Loucy (cell line): ENCODE results near the gene PTPRQ.

Experiments used
- H2AFZ ChIP-seq: fragments of 200-600 bp; sonication (generic); 2 replicates; pipeline ENCODE4 v1.6.0; 2016; ENCODE audit warnings: antibody characterized with exemption, mild to moderate bottlenecking, low read length, moderate library complexity
- H3F3A ChIP-seq: fragments of 200-600 bp; 2 replicates; pipeline ENCODE4 v1.6.0; 2016; ENCODE audit warnings: antibody characterized with exemption, low read depth, mild to moderate bottlenecking
- H3K27me3 ChIP-seq: fragments of 200-600 bp; sonication (generic); 2 replicates; pipeline ENCODE4 v1.6.1; 2014; ENCODE audit warnings: low read length, mild to moderate bottlenecking; ENCODE audit not compliant: insufficient read depth, poor library complexity, severe bottlenecking
- H3K36me3 ChIP-seq: fragments of 200-600 bp; sonication (generic); 2 replicates; pipeline ENCODE4 v1.6.1; 2016; ENCODE audit warnings: low read length; ENCODE audit not compliant: insufficient read depth
- H3K4me1 ChIP-seq: fragments of 200-600 bp; sonication (generic); 2 replicates; pipeline ENCODE4 v1.5.1; 2014; ENCODE audit warnings: low read length, mild to moderate bottlenecking; ENCODE audit not compliant: insufficient read depth, poor library complexity, severe bottlenecking
- H3K4me2 ChIP-seq: fragments of 200-600 bp; sonication (generic); 2 replicates; pipeline ENCODE4 v1.6.0; 2014; ENCODE audit warnings: antibody characterized with exemption, low read length, low read depth, mild to moderate bottlenecking; ENCODE audit not compliant: poor library complexity, severe bottlenecking
- H3K4me3 ChIP-seq: fragments of 200-600 bp; sonication (generic); 2 replicates; pipeline ENCODE4 v1.5.1; 2014; ENCODE audit warnings: low read length, mild to moderate bottlenecking, mixed read lengths; ENCODE audit not compliant: poor library complexity, severe bottlenecking
- H3K79me2 ChIP-seq: fragments of 200-600 bp; sonication (generic); 2 replicates; pipeline ENCODE4 v1.6.1; 2014; ENCODE audit warnings: low read length; ENCODE audit not compliant: insufficient read depth
- H3K9ac ChIP-seq: fragments of 200-600 bp; sonication (generic); 2 replicates; pipeline ENCODE4 v1.6.0; 2014; ENCODE audit warnings: mild to moderate bottlenecking, low read depth, low read length, moderate library complexity; ENCODE audit not compliant: poor library complexity, severe bottlenecking
- H3K9me2 ChIP-seq: fragments of 200-600 bp; sonication (generic); replicated peaks from 2 replicates; pipeline ENCODE4 v1.6.1; 2016; ENCODE audit warnings: low read depth, low read length, mixed read lengths
- H3K9me3 ChIP-seq: fragments of 200-600 bp; sonication (generic); 2 replicates; pipeline ENCODE4 v1.6.1; 2014; ENCODE audit warnings: mild to moderate bottlenecking, antibody characterized with exemption, low read length, low read depth; ENCODE audit not compliant: insufficient read depth
- H4K20me1 ChIP-seq: fragments of 200-600 bp; sonication (generic); 2 replicates; pipeline ENCODE4 v1.6.0; 2014; ENCODE audit warnings: antibody characterized with exemption, low read length, mild to moderate bottlenecking; ENCODE audit not compliant: insufficient read depth, poor library complexity, severe bottlenecking
- CTCF ChIP-seq: fragments of 200-600 bp; sonication (generic); conservative IDR thresholded peaks from 2 replicates; pipeline ENCODE4 v1.5.1; 2014; ENCODE audit warnings: mild to moderate bottlenecking, antibody characterized with exemption, low read length
- EZH2phosphoT487 ChIP-seq: fragments of 200-600 bp; IDR thresholded peaks from 2 replicates; pipeline ENCODE4 v1.6.1; 2018; ENCODE audit warnings: antibody characterized with exemption, mild to moderate bottlenecking, moderate library complexity, borderline replicate concordance

The PTPRQ gene

GRCh38 chr12:80412343-80412953 is 31.6 kb upstream of the PTPRQ start:
- no peak overlapping the region for H3K4me2 ChIP-seq
- TF ChIP-seq CTCF (peak; percentile 75), EZH2phosphoT487 (no peak)
- H3K4me3 ChIP-seq, result no peak overlapping the region
- no peaks in the 10 kb centered on the region for H3K9me2 ChIP-seq
- H3K9ac ChIP-seq, result no peak overlapping the region
- H3K4me1 ChIP-seq, result no peaks in the 10 kb centered on the region
- H3K9me3 ChIP-seq, result no peaks in the 10 kb centered on the region
- no peaks in the 10 kb centered on the region for H3K79me2 ChIP-seq
- no peaks in the 10 kb centered on the region for H3F3A ChIP-seq
- no peak overlapping the region for H2AFZ ChIP-seq
- H3K27me3 ChIP-seq, result no peaks in the 10 kb centered on the region
- no peaks in the 10 kb centered on the region for H4K20me1 ChIP-seq
- H3K36me3 ChIP-seq, result no peaks in the 10 kb centered on the region

- H2AFZ ChIP-seq, result no peak overlapping the region
- H3K79me2 ChIP-seq, result no peaks in the 10 kb centered on the region
- no peaks in the 10 kb centered on the region for H3K4me1 ChIP-seq
- no peaks in the 10 kb centered on the region for H3K9me3 ChIP-seq
- H3K36me3 ChIP-seq, result no peaks in the 10 kb centered on the region
- H3F3A ChIP-seq, result no peaks in the 10 kb centered on the region
- no peak overlapping the region for H3K9ac ChIP-seq
- H3K4me3 ChIP-seq, result no peak overlapping the region
- no peaks in the 10 kb centered on the region for H3K9me2 ChIP-seq
- no peak overlapping the region for H3K4me2 ChIP-seq
- no peak for TF ChIP-seq EZH2phosphoT487
- TF ChIP-seq CTCF, result no peak
- H4K20me1 ChIP-seq, result no peaks in the 10 kb centered on the region
- H3K27me3 ChIP-seq, result no peaks in the 10 kb centered on the region
Measured at GRCh38 chr12:80413462-80413861, 30.6 kb upstream of the PTPRQ start.

GRCh38 chr12:80415466-80415865 is 28.6 kb upstream of the PTPRQ start:
- no peaks in the 10 kb centered on the region for H3K36me3 ChIP-seq
- no peak for TF ChIP-seq CTCF
- TF ChIP-seq EZH2phosphoT487, result no peak

More at GRCh38 chr12:80415466-80415865, 28.6 kb upstream of the PTPRQ start:
- Histone ChIP-seq H3F3A (no peaks in the 10 kb centered on the region), H3K9me3 (no peaks in the 10 kb centered on the region), H3K27me3 (no peaks in the 10 kb centered on the region), H4K20me1 (no peaks in the 10 kb centered on the region), H3K4me2 (no peak overlapping the region), H3K4me1 (no peaks in the 10 kb centered on the region), H3K9me2 (no peaks in the 10 kb centered on the region), H3K9ac (no peak overlapping the region), H3K79me2 (no peaks in the 10 kb centered on the region), H3K4me3 (no peak overlapping the region), H2AFZ (no peak overlapping the region)
